ENCODE measurements around the gene LARGE1.

GRCh38 chr22:33455036-33455435 is 465.2 kb downstream of the LARGE1 start:
- no peak for TF ChIP-seq CTCF (IDR thresholded peaks at IDR 0.05; ENCODE audit: insufficient read depth, low read length, poor library complexity, severe bottlenecking)
- TF ChIP-seq EZH2phosphoT487 (conservative IDR thresholded peaks at IDR 0.05; ENCODE audit: low read length), result no peak

All from SU-DHL-6 (cell line).